GM19025 (cell line): ENCODE measurements around the gene ATP13A2.

Experiments
- ATAC-seq: cut with Tn5 transposase; IDR thresholded peaks from one replicate; pipeline ENCODE4 v1.9.1; 2021; ENCODE audit warnings: mild to moderate bottlenecking, low read depth, moderate library complexity; ENCODE audit not compliant: unreplicated experiment

ATP13A2 gene

DNA sequence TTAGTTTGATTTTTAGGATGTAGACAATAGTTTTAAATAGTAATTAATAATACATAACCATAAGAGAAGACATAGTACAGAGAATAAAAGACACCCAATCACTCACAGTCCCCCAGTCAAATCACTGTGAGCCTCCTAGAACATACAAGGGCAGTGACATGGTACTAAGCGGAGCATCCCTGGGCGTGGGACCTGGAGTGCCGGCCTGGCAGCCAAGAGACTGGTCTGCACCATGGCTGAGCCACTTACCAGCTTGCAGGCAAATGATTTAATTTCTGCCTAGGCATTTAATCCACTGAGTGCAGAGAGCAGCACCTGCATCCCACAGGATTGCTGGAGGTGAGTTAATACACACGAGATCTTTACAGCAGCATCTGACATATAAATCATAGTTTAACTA, 21.8 kb upstream of the ATP13A2 start:
- no peak for ATAC-seq

DNA sequence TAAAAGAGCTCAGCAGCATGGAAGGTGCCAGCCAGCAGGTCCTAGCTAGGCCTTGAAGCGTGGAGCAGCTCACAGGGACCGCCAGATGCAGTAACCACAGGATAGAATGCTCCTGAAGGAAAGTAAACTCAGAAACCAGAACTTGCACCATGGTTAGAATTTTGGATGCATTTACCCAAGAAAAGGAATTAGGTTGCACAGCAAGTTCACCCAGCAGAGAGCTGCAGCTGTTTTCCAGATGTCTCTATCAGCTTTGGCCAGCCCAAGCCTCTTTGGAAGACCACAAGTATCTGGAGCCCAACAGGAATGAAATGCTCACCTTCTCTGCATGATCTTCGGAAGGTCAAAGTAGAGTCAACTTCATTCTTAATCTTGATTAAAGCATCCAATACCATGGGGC, 21.0 kb upstream of the ATP13A2 start:
- no peak for ATAC-seq

DNA sequence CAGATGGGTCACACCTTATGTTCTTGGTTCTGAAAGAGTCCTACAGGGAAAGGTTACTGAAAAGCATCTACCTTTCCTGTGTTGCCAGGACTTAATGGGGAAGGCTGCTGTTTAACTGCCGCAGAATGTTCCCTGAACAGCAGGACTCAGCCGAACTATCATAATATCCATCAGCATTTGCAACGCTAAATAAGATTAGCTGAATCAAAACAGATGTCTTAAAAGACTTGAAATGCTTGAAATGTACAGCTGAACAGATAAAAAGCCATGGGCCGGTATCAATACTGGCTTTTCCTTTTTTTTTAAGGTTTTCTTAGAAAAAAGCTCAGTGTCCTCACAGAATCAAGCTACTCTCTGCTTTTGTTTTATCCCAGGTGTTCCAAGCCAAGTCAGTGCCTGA, 19.7 kb upstream of the ATP13A2 start:
- no peak for ATAC-seq

DNA sequence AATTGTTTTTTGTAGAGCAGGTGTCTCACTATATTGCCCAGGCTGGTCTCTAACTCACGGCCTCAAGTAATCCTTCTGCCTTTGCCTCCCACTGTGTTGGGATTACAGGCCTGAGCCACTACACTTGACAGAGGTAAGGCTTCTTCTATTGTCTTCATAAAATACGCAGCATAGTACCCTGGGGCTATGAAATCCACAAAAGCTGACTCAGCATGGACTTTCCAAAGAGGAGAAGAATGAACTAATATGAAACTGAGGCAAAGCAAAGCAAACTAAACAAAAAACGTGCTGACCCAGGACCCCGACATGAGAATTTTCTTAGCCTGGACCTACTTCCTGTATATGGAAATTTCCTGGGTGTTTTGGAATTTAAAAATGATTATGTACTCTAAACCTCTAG, 18.5 kb upstream of the ATP13A2 start:
- no peak for ATAC-seq

DNA sequence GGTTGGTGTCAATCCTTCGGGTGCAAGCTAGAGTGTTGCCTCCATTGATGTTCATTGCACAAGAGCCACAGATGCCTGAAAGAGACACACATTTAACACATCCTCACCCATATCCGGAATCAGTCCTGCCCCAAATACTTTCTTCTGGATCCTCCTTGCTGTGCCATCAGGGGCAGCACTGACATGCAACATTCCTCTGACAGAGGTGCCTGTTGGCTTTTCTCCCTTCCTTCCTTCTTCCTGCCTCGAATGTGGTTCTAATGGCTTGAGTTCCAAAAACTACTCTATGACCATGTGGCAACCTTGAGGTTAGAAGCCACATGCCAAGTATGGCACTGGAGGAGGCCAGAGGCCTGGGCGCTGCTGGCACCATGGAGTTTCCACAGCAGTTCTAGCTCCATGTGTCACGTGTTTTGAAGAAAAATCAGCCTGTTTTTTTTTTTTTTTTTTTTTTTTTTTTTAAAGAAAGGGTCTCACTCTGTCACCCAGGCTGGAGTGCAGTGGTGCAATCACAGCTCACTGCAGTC, 17.0 kb upstream of the ATP13A2 start:
- no peak for ATAC-seq

DNA sequence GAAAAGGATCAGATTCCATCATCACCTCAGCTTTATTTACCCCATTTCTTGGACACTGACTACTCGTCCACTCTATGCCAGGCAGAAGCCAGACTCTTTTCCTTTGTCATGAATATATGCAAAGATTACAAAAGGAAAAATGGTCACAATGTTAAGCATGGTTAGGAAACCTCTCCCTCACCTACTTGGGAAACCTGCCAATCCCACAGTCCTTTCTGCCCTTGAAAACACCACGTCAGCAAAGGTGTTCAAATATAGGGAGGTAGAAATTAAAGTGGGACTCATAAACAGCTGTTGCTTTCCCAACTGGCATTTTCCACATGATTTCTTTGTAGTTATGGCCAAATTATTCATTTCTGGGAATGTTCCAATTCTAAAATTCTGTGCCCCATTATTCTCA, 16.2 kb upstream of the ATP13A2 start:
- ATAC-seq, result no peak

DNA sequence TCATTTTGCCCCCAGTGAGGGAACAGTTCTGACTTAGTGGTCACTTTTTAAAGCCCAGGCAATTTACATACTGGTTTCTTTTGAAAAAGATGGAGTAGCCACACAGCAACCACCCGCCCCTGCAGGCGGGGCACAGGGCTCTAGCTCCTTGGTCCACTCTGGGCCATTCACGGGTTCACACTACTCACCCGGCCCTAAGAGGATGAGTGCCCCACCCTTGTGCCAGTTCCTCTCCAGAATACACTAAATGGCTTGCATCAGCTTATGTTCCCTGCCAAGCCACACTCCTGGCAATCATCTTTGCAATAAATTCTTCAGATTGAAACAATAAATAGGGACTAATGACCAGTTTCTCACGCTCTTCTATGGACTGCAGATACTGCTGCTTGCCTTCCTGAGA, 15.7 kb upstream of the ATP13A2 start:
- no peak for ATAC-seq

DNA sequence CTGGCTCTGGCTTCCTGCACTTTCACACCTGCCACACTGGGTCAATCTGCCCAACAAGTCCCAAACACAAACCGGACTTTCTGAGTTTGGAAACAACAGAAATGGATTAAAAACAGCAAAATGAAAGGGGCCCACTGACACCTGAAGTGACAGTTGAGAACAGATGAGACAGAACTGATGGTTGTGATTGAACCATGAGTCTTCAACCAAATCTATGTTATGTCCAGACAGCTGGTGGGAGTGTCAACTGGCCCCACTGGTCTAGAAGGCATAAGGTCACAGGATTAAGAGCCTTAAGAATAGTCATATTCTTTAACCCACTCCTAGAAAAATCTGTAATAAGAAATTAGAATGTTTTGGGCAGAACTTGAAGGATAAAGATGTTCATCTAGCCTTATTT, 13.0 kb upstream of the ATP13A2 start:
- no peak for ATAC-seq

DNA sequence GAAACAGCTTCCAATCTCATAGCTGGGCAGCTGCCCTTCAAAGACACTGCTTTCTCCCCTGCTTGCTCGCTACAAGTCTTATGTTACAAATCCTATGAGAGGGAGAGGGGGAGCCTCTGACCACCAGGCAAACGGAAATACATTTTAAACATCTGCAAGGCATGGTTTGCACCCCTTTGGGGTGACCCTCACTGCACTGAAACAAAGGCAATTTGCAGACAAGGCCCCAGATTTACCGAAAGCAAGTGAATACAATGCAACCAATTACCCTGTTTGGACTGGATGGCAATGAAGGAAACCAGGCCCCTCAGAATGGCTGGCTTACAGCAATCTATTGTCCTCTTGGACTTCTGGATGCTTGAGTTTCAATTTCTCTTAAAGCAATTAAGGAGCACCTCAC, 11.8 kb upstream of the ATP13A2 start:
- no peak for ATAC-seq

DNA sequence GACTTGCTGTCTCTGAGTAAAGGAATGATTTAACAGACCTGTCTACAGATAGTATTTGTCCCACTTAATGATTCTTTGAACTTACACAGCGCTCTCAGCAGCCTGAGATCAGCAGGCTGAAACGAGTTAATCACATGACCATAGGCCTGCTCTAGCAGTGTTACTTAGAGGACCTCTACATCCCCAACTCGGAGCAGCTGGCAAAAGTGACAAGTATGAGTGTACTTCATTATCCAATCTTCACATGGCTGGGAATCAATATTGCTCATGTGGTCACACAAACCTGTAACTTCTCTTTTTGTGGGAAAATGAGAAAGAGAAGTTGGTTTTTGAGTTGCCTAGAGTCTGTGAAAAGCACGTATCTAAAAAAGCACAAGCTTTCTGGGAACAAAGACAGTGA, 11.4 kb upstream of the ATP13A2 start:
- no peak for ATAC-seq

DNA sequence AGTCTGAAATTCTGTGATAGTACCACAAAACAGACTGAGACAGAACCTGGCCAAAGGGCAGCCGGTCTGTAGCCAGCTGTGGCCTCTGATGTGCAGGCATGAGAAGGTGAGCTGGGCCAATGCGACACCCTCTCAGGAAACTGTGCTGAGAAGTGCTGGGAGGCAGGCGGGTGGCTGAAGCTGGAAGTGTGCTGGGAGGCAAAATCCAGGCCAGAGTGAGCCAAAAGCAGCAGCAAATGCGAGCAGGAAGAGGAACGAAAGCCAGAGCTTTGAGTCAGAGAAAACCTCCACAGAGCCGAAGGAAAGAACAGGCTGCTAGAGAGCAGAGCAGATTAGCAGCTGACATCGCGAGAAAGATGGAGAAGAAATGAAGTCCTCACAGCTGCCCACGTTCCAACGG, 10.2 kb upstream of the ATP13A2 start:
- no peak for ATAC-seq

DNA sequence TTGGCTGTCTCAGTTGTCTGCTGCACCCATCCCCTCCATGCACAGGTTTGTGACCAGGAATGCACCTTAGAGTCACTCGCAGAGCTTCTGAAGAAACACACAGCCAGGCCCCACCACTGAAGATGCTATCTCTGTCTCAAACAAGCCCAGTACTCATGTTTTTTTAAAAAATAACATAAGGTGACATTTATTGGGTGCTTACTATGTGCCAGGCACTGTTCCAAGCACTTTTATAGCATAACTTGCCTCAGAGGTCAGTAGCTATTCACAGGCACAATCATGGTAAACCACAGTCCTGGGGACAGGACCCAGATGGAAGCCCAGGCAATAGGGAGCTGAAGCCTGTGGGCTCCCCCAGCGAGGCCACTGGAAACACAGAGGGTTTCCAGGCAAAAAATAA, 8.8 kb upstream of the ATP13A2 start:
- ATAC-seq, result no peak

DNA sequence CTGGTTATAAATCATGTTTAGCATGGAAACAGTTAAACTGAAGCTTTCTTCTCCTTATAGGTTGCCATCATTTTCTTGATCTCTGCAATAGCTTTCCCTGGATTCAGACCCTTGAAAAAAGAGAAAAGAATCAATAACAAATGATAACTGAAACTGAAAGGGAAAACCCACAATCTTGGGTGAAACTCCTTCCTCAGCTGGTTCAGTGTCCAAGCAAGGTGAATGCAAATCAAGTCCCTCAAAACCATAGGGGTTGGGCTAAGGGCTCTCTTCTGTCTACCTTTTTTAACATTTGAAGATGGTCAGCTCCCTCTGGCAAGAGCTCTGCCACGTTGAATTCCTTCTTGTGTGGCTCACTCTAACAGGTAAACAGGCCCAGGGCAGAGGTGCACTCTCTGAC, 7.1 kb upstream of the ATP13A2 start:
- ATAC-seq, result no peak

DNA sequence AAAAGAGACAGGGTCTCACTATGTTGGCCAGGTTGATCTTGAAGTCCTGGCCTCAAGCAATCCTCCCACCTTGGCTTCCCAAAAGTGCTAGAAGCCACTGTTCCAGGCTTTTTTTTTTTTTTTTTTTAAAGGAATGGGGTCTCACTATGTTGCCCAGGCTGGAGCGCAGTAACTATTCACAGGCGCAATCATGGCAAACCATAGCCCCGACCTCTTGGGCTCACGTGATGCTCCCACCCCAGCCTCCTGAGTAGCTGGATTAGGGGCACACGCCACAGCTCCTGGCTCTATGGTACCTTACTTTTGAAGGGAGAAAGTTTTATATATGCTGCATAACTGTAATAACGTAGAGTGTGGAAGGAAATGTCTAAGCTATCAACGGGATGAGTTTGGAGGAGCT, 5.7 kb upstream of the ATP13A2 start:
- ATAC-seq, result no peak

DNA sequence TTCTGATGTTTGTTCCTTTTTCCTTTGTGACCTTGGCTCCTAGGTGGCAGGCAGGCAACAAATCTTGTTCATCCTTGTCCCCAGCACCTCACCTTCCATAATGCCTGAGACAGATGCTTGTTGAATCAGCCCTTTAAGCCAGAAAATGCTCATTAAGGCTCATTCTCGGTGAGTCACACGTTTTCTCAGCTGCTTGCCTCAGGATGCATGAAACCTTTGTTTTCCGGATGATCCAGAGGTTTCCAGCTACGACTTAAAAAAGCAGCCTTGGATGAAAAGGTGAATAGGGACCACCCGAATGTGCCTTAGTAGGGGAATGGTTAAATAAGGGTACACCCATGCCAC, 4.6 kb upstream of the ATP13A2 start:
- no peak for ATAC-seq

DNA sequence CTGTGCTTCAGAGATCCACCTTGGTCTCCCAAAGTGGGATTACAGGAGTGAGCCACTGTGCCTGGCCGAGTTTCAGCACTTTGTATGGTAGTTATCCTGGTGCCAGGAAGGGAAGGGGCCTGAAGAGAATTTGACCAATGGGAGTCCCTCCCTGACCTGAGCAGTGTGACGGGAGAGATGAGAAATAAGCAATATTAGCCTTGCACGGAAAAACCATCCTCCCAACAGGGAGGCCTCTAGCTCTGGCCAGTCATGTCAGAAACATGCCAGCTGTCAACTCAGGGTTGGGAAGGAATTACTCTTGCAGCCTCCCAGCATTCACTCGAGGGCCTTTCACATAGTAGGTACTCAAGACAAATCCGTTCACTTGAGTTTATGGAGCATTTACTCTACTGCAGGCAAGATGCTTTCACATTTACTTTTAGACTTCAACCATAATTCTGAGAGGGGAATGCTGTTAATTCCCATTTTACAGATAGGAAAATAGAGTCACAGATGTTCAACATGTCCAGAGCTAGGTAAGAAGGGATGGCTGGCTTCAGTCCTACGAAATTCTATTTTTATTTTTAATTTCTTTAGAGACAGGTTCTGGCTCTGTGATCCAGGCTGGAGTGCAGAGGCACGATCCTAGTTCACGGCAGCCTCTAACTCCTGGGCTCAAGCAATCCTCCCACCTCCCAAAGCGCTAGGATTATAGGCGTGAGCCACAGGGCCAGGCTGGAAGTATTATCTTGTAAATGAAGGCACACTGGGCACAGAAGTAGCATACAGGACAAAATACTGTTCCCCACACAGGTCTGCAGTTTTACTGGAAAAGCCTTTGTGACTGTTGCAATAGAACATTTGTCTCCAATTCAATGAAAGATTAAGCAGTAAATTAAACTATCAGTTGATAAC, 3.2 kb upstream of the ATP13A2 start:
- ATAC-seq, result no peak

DNA sequence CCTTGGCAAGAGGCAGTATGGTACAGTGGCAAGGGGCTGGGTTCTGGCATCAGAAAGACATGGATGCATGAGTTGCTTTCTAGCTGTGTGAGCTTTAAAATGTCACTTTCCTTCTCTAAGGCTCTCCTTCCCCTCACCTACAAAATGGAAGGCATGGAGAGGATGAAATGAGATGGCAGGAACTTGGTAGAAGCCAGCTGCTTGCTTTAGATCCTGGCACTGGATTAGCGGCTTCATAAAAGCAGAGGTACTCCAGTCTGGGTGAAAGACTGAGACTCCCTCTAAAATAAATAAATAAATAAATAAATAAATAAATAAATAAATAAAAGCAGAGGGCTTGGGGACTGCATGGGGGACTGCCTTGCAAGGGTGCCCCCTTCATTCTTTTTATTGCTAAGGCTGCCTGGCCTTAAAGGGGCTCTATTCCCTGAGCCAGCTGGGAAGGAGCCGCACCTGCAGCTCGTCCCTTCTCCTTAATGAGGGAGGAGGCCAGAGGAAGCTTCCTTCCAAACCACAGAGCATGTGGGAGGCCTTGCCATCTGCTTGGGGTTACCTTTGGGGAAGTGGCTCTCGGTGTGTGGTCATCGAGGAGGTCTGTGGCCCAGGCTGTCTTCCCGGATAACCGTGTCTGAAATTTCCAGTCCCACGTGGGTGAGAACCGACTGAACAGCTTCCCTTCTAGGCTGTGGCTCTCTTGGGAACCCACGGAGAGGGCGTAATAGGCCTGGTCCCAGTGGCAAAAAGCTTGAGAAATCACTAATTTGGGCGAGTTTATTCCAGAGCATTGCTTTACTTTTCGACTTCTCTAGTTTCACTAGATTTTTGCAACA, 2.0 kb upstream of the ATP13A2 start:
- ATAC-seq, result no peak

DNA sequence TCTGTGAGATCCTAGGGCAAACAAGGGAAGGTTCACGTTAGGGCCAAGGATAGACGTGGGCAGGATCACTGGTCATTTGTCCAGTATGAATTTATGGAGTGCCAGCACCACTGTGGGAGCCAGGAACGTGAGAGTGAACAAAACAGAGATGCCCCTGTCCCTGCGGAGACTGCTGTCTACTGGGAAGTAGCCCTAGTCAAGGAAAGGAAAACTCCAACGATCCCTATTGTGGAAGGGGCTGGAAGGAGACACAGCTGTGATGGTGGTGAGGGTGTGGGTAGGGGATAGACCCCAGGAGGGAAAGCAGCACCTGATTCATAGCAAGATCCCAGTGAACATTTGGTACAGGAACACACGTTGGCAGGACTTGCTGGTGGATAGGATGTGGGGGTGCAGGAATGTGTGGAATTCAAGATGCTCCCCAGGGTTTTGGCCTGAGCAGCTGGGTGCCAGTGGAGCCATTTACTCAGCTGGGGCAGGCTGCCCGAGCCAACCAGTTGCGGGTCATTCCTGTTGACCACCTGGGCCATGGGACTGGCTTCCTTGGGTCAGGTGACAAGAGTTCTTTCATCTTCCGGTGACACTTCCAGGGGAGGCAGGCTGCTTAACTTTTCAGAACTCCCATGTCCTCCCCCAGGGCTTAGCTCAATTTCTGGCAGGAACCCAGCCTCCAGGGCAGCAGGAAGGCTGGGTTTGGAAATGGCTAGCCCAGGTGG, 1.2 kb upstream of the ATP13A2 start:
- no peak for ATAC-seq

DNA sequence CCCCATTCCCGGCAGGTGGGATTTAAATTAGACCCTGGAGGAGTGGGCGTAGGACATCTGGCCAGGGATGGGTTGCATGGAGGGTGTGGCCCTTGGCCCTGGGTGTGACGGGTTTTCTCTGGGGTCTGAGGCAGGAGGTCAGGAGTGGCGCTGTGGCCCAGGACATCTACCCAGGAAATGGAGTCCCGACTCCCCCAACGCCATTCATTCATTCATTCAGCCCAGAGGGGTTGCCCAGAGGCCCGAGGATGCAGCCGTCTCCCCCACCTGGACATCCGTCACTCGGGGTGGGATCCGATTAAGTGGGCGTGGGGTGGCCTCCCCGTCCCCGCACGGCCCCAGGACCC, 663 bp downstream of the ATP13A2 start:
- no peak for ATAC-seq

DNA sequence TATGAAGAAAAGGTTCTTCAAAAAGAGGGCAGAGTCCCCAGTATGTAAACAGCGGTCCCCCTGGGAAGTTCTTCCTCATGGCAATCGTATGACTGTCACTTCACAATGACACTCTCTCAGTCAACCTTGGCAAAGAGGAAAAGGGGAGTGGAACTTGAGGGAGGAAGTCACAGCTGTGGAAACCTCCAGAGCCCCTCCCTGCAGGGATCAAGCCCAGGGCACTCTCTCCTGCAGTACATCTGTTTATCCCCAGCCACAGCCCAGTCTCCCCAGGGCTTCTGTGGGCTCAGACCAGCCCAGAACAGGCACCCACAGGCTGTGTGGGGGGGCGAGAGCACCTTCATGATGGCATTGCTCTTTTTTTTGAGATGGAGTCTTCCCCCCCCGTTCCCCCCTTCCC, 2.0 kb downstream of the ATP13A2 start:
- ATAC-seq, result no peak

DNA sequence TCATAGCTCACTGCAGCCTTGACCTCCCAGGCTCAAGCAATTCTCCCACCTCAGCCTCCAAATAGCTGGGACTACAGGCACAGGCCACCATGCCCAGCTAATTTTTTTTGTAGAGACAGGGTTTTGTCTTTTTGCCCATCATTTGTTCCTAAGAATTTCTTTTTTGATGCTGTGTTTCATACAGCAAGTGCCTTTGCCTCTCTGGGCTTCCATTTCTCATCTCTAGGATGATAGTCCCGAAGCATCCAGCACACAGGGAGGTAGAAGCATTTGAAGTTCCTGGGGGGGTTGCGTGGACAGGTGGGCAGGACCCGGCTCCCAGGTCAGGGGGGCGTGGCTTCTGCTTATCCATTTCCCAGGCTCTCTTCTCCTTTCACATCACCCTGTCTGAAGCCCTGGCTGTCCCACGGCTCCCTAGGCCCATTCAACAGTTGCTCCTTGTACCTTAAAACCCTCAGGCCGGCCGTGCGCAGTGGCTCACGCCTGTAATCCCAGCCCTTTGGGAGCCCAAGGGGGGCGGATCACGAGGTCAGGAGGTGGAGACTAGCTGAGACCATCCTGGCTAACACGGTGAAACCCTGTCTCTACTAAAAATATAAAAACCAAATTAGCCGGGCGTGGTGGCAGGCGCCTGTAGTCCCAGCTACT, 3.4 kb downstream of the ATP13A2 start:
- ATAC-seq, result no peak
